GM12892 (cell line): ENCODE measurements around the gene COX10.

Source experiments
- DNase-seq: peaks from one replicate; pipeline ENCODE4 v3.0.0; 2011; ENCODE audit not compliant: insufficient read length
- FAIRE-seq: peaks from 2 replicates; lab custom pipeline; 2011; peaks lifted over from hg19 to GRCh38; lab: Jason Lieb, UNC
- POLR2A ChIP-seq: IDR thresholded peaks from 2 replicates; pipeline ENCODE4 v1.6.1; 2011; ENCODE audit warnings: low read depth, low read length, control low read depth
- POLR2AphosphoS5 ChIP-seq: IDR thresholded peaks from 2 replicates; pipeline ENCODE4 v1.6.1; 2011; ENCODE audit warnings: low read depth, low read length, control low read depth
- TAF1 ChIP-seq: IDR thresholded peaks from 2 replicates; pipeline ENCODE4 v1.6.1; 2011; ENCODE audit warnings: low read depth, mild to moderate bottlenecking, control low read depth, low read length, borderline replicate concordance

COX10 gene

GRCh38 chr17:14082848-14083247 is 13.5 kb downstream of the COX10 start:
- no peak for FAIRE-seq
- TF ChIP-seq POLR2A = no peak
- TF ChIP-seq TAF1 = no peak
- no peak for TF ChIP-seq POLR2AphosphoS5

GRCh38 chr17:14084955-14085354 is 15.7 kb downstream of the COX10 start:
- DNase-seq = no peak
- FAIRE-seq = no peak
- TF ChIP-seq POLR2A (no peak), POLR2AphosphoS5 (no peak), TAF1 (no peak)

More at GRCh38 chr17:14082848-14083247, 13.5 kb downstream of the COX10 start:
- no peak for DNase-seq

GRCh38 chr17:14086189-14086588 is 16.9 kb downstream of the COX10 start:
- no peak for FAIRE-seq
- DNase-seq = no peak
- no peak for TF ChIP-seq POLR2A
- TF ChIP-seq TAF1 = no peak
- TF ChIP-seq POLR2AphosphoS5 = no peak

- no peak for DNase-seq
- TF ChIP-seq POLR2AphosphoS5 = no peak
- TF ChIP-seq POLR2A = no peak
- no peak for TF ChIP-seq TAF1
- FAIRE-seq = no peak
These were observed 19.9 kb downstream of the COX10 start for GRCh38 chr17:14089179-14089578.

GRCh38 chr17:14091367-14091766 is 22.1 kb downstream of the COX10 start:
- no peak for TF ChIP-seq TAF1
- no peak for TF ChIP-seq POLR2AphosphoS5
- TF ChIP-seq POLR2A = no peak
- DNase-seq (no peak), FAIRE-seq (no peak)

- no peak for TF ChIP-seq POLR2A
- TF ChIP-seq POLR2AphosphoS5 = no peak
- no peak for TF ChIP-seq TAF1
- FAIRE-seq (no peak), DNase-seq (no peak)
These were observed 23.5 kb downstream of the COX10 start for GRCh38 chr17:14092808-14093207.

GRCh38 chr17:14094676-14095601 is 25.6 kb downstream of the COX10 start:
- TF ChIP-seq POLR2A (no peak), TAF1 (no peak), POLR2AphosphoS5 (no peak)
- FAIRE-seq (no peak), DNase-seq (no peak)

GRCh38 chr17:14095631-14096030 is 26.3 kb downstream of the COX10 start:
- DNase-seq = no peak
- TF ChIP-seq TAF1 = no peak
- FAIRE-seq = no peak

- DNase-seq = no peak
- no peak for FAIRE-seq
- TF ChIP-seq POLR2AphosphoS5 = no peak
- no peak for TF ChIP-seq POLR2A
- no peak for TF ChIP-seq TAF1
These were observed 28.9 kb downstream of the COX10 start for GRCh38 chr17:14098246-14098645.

- TF ChIP-seq TAF1 (no peak), POLR2A (no peak), POLR2AphosphoS5 (no peak)
- no peak for FAIRE-seq
- DNase-seq = no peak
These were observed 32.7 kb downstream of the COX10 start for GRCh38 chr17:14101976-14102375.

GRCh38 chr17:14103836-14104235 is 34.5 kb downstream of the COX10 start:
- DNase-seq (no peak), FAIRE-seq (no peak)
- TF ChIP-seq POLR2AphosphoS5 (no peak), POLR2A (no peak), TAF1 (no peak)

- TF ChIP-seq POLR2A (no peak), TAF1 (no peak), POLR2AphosphoS5 (no peak)
- FAIRE-seq = no peak
These were observed 35.4 kb downstream of the COX10 start for GRCh38 chr17:14104734-14105133.

More at GRCh38 chr17:14104734-14105133, 35.4 kb downstream of the COX10 start:
- no peak for DNase-seq
